Central memory CD8-positive, alpha-beta T cell (primary cell): ENCODE results near the gene SSC4D.
"Not testable (repeated sequence)": the region's sequence is repeated elsewhere in the genome, so short reads cannot be mapped to it uniquely, and the experiment has no call there.

Source experiments
- ATAC-seq: fragments of 150-1000 bp; cut with Tn5 transposase; replicated peaks from 2 replicates; pipeline ENCODE4 v1.10.0; 2022; ENCODE audit warnings: mild to moderate bottlenecking, moderate FRiP score, moderate number of reproducible peaks; ENCODE audit not compliant: poor library complexity, severe bottlenecking; ENCODE audit errors: extremely low read depth
- DNase-seq, 2 donors: peaks; one replicate each; pipeline ENCODE4 v3.0.0; 2021; ENCODE audit warnings: low spot score in 2 of 2
- H3K27ac Mint-ChIP-seq: one replicate; pipeline ENCODE4 v1.8.0; 2022; ENCODE audit warnings: low read depth, mild to moderate bottlenecking, moderate library complexity, mixed read lengths
- H3K27me3 Mint-ChIP-seq: one replicate; pipeline ENCODE4 v1.8.0; 2022; ENCODE audit warnings: mixed read lengths
- H3K36me3 Mint-ChIP-seq: one replicate; pipeline ENCODE4 v1.8.0; 2022; ENCODE audit warnings: mild to moderate bottlenecking, moderate library complexity, mixed read lengths; ENCODE audit not compliant: insufficient read depth
- H3K4me1 Mint-ChIP-seq: one replicate; pipeline ENCODE4 v1.8.0; 2022; ENCODE audit warnings: mixed read lengths
- H3K4me3 Mint-ChIP-seq: one replicate; pipeline ENCODE4 v1.8.0; 2022; ENCODE audit warnings: mild to moderate bottlenecking, moderate library complexity, mixed read lengths
- H3K9me3 Mint-ChIP-seq: one replicate; pipeline ENCODE4 v1.8.0; 2022; ENCODE audit warnings: mixed read lengths

Gene SSC4D

DNA sequence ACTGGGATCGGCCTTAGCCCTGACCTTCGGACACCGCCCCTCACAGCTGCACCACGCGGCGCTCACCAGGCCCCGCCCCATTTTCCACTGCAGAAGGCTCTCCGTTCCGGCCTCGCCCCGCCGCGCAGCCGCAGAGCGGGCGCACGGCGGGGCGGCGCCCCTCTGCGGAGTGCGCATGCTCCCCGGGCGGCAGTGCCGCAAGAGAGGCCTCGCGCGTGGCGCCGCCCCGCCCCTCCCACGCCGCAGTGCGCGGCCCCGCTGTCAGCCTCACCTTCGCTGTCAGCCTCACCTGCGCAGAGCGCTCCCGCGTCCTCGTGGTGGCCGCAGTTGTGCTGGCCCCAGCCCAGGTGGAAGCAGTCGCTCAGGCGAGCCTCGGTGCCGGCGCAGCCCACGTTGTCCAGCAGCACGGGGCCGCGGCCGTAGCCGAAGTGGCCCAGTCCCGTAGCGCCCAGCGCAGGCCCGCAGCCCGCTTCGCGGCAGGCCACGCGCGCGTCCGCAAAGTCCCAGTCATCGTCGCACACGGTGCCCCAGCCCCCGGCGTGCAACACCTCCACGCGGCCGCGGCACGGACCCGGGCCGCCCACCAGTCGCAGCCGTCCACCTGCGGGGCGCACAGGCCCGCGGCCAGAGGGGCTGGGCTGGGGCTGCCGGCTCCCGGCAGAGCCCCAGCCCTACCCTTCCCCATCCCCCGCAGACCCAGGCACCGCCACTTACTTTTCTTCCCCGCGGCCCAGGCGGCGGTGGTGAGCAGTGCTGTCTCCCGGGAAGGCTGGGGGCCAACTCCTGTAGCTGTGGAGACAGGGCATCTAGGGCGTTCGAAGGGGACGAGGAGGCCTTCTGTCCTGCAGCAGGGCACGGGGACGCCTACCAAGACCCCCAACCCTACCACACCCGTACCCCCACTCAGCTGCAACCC lies 16.1 kb downstream of the SSC4D start:
- DNase-seq: peak; percentile 72 to 75
- no peaks in the 10 kb centered on the region for H3K9me3 Mint-ChIP-seq

DNA sequence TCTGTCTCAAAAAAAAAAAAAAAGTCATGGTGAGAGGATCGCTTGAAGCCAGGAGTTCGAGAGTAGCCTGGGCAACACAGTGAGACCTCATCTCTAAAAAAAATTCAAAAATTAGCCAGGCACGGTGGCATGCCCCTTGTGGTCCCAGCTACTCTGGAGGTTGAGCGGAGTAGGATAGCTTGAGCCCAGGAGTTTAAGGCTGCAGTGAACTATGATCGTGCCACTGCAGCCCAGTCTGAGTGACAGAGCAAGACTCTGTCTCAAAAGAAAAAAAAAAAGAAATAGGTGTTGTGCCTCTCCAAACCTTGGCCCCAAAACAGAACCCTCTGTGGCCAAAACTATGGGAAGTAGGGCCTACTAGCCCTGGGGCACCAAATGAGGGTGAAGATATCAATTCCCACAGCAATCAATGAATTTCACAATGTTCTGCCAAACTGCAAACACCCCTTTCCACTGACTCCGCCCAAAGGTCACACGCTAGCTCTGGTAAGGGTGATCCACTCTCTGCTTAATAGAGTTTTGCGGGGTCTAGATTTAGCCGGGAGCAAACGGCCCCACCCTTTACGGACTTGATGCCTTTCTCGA lies 16.9 kb downstream of the SSC4D start:
- H3K9me3 Mint-ChIP-seq: no peaks in the 10 kb centered on the region
- H3K4me3 Mint-ChIP-seq: peak overlapping the region; percentile 77
- peak overlapping the region; percentile 73 for H3K27ac Mint-ChIP-seq
- no peaks in the 10 kb centered on the region for H3K27me3 Mint-ChIP-seq
- H3K36me3 Mint-ChIP-seq: peaks cover 6% of the 10 kb centered on the region
- DNase-seq (no peak), ATAC-seq (peak; percentile 31)
- H3K4me1 Mint-ChIP-seq: peaks cover 6% of the 10 kb centered on the region

More for the DNA sequence above, 16.1 kb downstream of the SSC4D start:
- H3K36me3 Mint-ChIP-seq: peaks cover 6% of the 10 kb centered on the region
- peak overlapping the region; percentile 73 for H3K27ac Mint-ChIP-seq
- no peaks in the 10 kb centered on the region for H3K27me3 Mint-ChIP-seq
- H3K4me1 Mint-ChIP-seq: peaks cover 12% of the 10 kb centered on the region
- H3K4me3 Mint-ChIP-seq: peak overlapping the region; percentile 77
- ATAC-seq: peak; percentile 76

DNA sequence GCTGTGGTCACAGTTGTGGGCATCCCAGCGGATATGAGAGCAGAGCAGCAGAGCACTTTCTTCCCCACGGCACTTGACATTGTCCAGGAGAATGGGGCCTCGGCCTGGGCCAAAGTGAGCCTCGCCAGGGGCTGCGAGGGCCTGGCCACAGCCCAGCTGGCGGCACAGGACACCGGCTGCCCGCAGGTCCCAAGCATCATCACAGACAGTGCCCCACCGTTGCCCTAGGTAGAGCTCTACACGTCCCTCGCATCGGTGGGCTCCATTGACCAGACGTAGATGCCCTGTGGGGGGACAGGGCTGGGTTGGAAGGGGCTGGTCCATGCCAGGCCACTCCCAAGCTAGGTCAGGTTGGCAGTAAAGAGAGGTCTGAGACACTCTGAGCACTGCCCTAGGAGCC lies 19.4 kb downstream of the SSC4D start:
- H3K4me1 Mint-ChIP-seq: peaks cover 6% of the 10 kb centered on the region
- DNase-seq: no peak
- ATAC-seq: no peak
- no peaks in the 10 kb centered on the region for H3K9me3 Mint-ChIP-seq
- H3K27me3 Mint-ChIP-seq: no peaks in the 10 kb centered on the region
- peaks cover 6% of the 10 kb centered on the region for H3K36me3 Mint-ChIP-seq
- no peak overlapping the region for H3K27ac Mint-ChIP-seq
- no peak overlapping the region for H3K4me3 Mint-ChIP-seq

DNA sequence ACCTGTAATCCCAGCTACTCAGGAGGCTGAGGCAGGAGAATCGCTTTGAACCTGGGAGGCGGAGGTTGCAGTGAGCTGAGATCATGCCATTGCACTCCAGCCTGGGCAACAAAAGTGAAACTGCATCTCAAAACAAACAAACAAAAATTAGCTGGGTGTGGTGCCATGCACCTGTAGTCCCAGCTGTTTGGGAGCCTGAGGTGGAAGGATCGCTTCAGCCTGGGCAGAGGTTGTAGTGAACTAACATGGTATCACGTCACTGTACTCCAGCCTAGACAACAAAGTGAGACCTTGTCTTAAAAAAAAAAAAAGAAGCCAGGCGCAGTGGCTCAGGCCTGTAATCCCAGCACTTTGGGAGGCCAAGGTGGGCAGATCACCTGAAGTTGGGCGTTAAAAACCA lies 21.7 kb downstream of the SSC4D start:
- not testable (repeated sequence) for H3K9me3 Mint-ChIP-seq, H3K27me3 Mint-ChIP-seq, H3K4me3 Mint-ChIP-seq, DNase-seq, H3K36me3 Mint-ChIP-seq, H3K4me1 Mint-ChIP-seq, ATAC-seq, H3K27ac Mint-ChIP-seq

DNA sequence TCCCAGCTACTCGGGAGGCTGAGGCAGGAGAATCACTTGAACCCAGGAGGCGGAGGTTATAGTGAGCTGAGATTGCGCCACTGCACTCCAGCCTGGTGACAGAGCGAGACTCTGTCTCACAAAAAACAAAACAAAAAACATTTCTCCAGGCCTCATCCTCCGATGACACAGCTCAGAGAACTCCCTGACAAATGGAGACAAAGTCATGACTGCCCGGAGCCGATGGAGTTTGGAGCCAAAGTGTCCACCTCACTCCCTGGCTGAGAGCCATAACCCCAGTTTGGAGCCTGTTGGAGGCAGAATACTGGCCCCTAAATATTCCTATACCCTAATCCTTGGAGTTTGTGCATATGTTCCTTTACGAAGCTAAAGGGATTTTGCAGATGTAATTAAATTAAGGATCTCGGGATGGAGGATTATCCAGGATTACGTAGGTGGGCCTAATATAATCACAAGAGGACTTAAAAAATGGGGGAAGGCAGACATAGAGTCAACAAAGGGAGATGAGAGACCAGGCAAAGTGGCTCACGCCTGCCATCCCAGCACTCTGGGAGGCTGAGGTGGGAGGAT lies 22.7 kb downstream of the SSC4D start:
- Mint-ChIP-seq H3K4me3 (no peak overlapping the region), H3K4me1 (no peaks in the 10 kb centered on the region), H3K27me3 (no peaks in the 10 kb centered on the region), H3K9me3 (no peaks in the 10 kb centered on the region), H3K36me3 (no peaks in the 10 kb centered on the region), H3K27ac (no peak overlapping the region)
- DNase-seq: no peak
- ATAC-seq: no peak

DNA sequence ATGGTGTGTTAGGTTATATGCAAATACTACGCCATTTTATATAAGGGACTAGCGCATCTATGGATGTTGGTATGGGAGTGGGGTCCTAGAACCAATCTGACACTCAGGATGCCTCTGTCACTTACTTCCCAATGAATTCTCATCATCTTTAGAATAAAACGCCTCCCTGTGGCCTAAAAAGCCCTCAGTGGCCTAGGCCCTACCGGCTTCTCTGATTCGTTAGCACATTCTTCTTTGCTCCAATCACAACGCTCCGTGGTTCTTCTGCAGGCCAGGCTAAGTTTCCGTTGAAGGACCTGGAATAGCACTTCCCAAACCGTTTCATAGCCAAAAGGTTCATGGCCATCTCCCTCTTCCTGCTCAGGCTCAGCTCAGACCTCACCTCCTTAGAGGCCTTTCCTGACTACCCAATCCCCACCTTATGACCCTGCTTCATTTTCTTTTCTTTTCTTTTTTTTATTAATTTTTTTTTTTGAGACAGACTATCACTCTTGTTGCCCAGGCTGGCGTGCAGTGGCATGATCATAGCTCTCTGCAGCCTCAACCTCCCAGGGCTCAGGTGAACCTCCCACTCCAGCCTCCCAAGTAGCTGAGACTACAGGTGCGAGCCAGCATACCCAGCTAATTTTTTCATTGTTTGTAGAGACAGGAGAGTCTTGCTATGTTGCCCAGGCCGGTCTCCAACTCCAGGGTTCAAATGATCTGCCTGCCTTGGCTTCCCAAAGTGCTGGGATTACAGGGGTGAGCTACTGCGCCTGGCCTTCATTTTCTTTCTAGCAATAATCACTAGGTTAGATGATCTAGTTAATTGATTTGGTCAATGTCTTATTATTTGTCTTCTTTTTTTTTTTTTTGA lies 26.2 kb downstream of the SSC4D start:
- Mint-ChIP-seq H3K4me1 (no peaks in the 10 kb centered on the region), H3K4me3 (no peak overlapping the region), H3K27ac (no peak overlapping the region), H3K36me3 (no peaks in the 10 kb centered on the region), H3K9me3 (no peaks in the 10 kb centered on the region), H3K27me3 (no peaks in the 10 kb centered on the region)
- DNase-seq: no peak
- no peak for ATAC-seq

DNA sequence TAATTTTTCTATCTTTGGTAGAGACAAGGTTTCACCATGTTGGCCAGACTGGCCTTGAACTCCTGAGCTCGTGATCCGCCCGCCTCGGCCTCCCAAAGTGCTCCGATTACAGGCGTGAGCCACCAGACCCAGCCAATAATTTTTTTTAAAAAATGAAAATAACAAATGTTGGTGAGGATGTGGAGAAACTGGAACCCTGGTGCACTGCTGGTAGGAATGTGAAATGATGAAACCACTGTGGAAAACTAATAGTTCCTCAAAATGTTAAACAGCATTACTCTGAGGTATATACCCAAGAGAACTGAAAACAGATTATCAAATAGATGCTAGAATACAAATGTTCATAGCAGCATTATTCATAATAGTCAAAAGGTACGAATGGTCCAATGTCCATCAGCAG lies 27.7 kb downstream of the SSC4D start:
- no peaks in the 10 kb centered on the region for H3K36me3 Mint-ChIP-seq
- H3K27me3 Mint-ChIP-seq: no peaks in the 10 kb centered on the region
- no peak overlapping the region for H3K4me3 Mint-ChIP-seq
- no peak overlapping the region for H3K27ac Mint-ChIP-seq
- ATAC-seq (no peak), DNase-seq (no peak)
- H3K9me3 Mint-ChIP-seq: no peaks in the 10 kb centered on the region
- no peaks in the 10 kb centered on the region for H3K4me1 Mint-ChIP-seq

DNA sequence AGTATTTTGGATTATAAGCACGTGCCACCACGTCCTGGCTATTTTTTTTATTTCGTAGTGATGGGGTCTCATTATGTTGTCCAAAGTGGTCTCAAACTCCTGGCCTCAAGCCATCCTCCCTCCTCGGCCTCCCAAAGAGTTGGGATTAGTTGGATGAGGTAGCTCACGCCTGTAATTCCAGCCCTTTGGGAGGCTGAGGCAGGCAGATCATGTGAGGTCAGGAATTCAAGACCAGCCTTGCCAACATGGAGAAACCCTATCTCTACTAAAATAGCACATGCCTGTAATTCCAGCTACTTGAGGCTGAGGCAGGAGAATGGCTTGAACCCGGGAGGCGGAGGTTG lies 28.9 kb downstream of the SSC4D start:
- Mint-ChIP-seq H3K4me1 (no peaks in the 10 kb centered on the region), H3K4me3 (peak overlapping the region; percentile 68), H3K9me3 (no peaks in the 10 kb centered on the region), H3K27me3 (no peaks in the 10 kb centered on the region), H3K27ac (no peak overlapping the region), H3K36me3 (no peaks in the 10 kb centered on the region)
- DNase-seq (no peak), ATAC-seq (no peak)

DNA sequence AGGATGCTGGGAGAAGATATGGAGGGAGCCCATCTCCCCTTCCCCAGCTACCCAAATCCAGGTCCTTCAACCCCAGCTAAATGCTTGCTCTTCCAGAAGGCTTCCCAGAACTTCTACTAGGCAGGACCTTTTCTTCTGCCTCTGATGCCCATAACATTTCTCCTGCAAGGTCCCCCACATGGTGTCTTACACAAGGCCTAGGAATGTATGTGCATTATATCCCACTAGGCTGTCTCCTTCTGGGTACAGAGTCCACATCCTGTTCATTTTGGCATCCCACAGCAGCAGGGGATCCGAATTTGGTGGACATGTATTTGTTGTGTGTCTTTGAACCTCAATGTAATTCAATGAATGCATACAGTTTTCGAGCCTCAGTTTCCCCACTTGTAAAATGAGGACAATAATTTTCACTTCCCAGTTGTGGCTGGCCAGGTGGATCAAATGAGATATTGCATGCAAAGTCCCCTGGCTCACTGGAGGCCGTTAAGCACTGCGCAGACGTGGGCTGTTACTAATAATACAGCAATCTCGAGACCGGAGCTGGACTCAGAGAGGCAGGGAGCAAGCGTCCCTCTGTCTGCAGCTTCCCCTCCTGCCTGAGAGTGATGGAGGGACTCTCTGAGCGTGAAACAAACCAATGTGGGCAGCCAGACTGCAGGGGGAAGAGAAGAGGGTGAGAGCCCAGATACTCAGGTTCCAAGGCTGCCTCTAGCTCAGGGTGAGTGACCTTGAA lies 32.1 kb downstream of the SSC4D start:
- Mint-ChIP-seq H3K4me1 (no peaks in the 10 kb centered on the region), H3K4me3 (no peak overlapping the region), H3K27me3 (peaks cover 17% of the 10 kb centered on the region), H3K27ac (no peak overlapping the region), H3K36me3 (peaks cover 1% of the 10 kb centered on the region), H3K9me3 (no peaks in the 10 kb centered on the region)
- DNase-seq: no peak
- no peak for ATAC-seq

DNA sequence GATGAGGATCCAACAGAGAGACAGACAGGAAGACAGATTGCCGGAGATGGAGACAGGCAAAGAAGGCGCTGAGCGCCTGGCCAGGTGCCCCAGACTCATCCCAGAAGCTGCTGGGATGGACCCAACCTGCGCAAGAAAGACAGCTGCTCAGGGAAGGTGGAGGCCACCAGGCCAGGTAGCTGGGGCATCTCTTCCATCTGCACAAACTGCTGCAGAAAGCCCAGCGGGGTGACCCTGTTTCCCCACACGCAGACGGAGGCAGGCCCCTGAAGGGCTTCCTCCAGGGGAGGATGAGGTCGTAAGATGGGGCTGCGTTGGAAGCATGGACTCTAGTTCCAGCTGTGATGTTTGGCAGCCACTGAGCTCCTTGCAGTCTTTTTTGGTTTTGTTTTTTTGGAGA lies 34.2 kb downstream of the SSC4D start:
- Mint-ChIP-seq H3K4me1 (no peaks in the 10 kb centered on the region), H3K4me3 (no peak overlapping the region), H3K36me3 (peaks cover 1% of the 10 kb centered on the region), H3K27ac (no peak overlapping the region), H3K27me3 (peaks cover 22% of the 10 kb centered on the region), H3K9me3 (no peaks in the 10 kb centered on the region)
- DNase-seq (no peak), ATAC-seq (no peak)

DNA sequence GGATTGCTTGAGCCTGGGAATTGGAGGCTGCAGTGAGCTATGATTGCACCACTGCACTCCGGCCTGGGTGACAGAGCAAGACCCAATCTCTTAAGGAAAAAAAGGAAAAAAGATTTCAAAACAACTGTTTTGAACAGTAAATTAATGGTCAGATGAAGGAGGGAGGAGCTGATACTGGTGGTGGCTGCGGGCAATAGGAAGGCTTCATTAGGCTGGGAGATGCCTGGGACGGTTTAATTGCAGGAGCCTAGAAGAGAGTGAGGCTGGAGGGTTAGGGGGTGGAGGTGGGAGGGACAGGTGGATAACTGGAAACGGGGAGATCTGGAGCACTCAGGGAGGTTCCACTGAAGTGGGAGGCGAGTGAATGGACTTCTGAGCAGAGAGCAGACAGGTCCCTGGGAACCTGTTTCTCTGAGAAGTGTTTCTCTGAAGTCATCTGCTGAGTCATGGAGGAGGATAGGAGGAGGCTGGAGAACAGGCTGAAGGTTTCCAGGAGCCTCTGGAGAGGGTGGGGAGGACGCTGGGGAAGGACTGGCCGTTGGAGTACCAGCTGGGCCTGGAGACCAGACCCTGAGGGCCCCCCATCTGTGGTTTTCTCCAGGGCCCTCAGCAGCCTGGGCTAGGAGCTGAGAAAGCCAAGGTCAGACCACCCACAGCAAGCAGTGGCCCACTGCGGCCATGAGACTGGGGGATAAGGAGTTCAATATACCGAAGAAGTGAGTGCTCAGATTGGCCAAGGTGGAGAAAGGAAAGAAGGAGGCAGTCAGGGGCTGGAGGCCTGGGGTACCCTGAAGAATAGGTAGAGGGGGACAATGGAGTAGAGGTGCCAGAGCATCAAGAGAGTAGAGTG lies 36.3 kb downstream of the SSC4D start:
- no peak overlapping the region for H3K27ac Mint-ChIP-seq
- no peak overlapping the region for H3K4me3 Mint-ChIP-seq
- peaks cover 35% of the 10 kb centered on the region for H3K27me3 Mint-ChIP-seq
- no peaks in the 10 kb centered on the region for H3K9me3 Mint-ChIP-seq
- ATAC-seq (no peak), DNase-seq (no peak)
- H3K36me3 Mint-ChIP-seq: peaks cover 1% of the 10 kb centered on the region
- H3K4me1 Mint-ChIP-seq: no peaks in the 10 kb centered on the region
